ENCODE data around the gene DNAH6. TPM values are rescaled to one million over a fixed set of nuclear protein-coding genes. Genes with fewer than 3 reads are reported as not detected.
A peak's percentile ranks its signal among the peaks of the same experiment; 100 is the strongest.
"Not testable (repeated sequence)": the region's sequence is repeated elsewhere in the genome, so short reads cannot be mapped to it uniquely, and the experiment has no call there.

The DNAH6 gene
- total RNA-seq, 2 experiments from 2014 or later: 1.1 to 1.3 TPM

DNA sequence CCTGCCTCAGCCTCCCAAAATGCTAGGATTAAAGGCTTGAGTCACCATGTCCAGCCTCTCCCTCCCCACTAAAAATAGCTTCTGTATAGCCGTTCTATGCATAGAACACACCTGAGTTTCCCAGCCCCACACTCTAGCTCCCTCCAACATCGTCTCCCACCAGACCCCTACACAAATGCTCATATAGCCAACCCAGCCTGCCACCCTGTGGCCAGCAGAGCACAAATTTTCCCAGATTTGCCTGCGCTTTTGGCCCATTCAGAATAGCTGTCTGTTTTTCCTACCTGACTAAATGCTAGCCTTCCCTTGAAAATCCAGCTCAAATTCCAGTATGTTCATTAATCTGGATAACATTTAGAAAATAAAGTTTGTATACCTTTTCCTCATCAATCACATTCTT, 341.8 kb downstream of the DNAH6 start:
- peaks cover 3% of the 10 kb centered on the region for H3K9me3 Mint-ChIP-seq (ENCODE audit: low read depth)
- no peaks in the 10 kb centered on the region for H3K27me3 Mint-ChIP-seq
- H3K4me1 Mint-ChIP-seq: peaks cover 92% of the 10 kb centered on the region
- intact Hi-C loops (cut with DNase I, micrococcal nuclease): loop anchor here (5.0 to 10.0 kb wide), 5 partner anchors 41 to 341 kb away; partner anchors contain the start of gene DNAH6 (in 1 of the 2)
- H3K4me3 Mint-ChIP-seq: no peak overlapping the region
- ChIA-PET CTCF (interaction anchor here (0.6 to 2.0 kb wide), 10 partner anchors 9 to 361 kb away, joined by 3 to 7 read pairs (median 4); no protein-coding TSS in a partner anchor), POLR2A (interaction anchor here (0.6 to 2.2 kb wide), 2 partner anchors 9 to 12 kb away, joined by 4 to 8 read pairs; no protein-coding TSS in a partner anchor)
- H3K36me3 Mint-ChIP-seq (ENCODE audit: low read depth): peaks cover 43% of the 10 kb centered on the region
- peak overlapping the region; percentile 79 for H3K27ac Mint-ChIP-seq
- no peak for ATAC-seq
- no peak for DNase-seq

DNA sequence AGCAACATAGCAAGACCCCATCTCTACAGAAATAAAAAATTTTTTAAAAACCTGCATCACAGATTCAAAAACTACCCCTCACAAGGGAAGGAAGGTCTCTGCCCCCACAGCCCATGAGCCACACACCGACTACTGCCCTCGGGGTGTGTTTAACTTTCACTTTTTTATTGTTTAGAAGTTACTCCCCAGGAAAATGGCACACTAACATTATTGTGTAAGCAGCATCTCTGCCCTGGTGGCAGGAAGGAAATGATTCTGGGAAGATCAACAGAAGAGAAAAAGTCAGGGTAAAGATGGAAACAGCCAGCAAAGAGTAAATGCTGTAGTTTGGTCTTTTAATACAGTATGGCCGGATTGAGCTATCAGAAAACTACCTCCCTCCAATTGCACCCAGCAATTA, 342.6 kb downstream of the DNAH6 start:
- intact Hi-C loops (cut with DNase I, micrococcal nuclease): loop anchor here (5.0 to 10.0 kb wide), 5 partner anchors 42 to 342 kb away; partner anchors contain the start of gene DNAH6 (in 1 of the 2)
- CTCF ChIA-PET: interaction anchor here (1.5 to 2.0 kb wide), 3 partner anchors 10 to 362 kb away, joined by 5 to 7 read pairs (median 6); no protein-coding TSS in a partner anchor

GRCh38 chr2:84861539-84861938, 345.2 kb downstream of the DNAH6 start:
- ChIA-PET POLR2A (interaction anchor here (0.9 to 1.5 kb wide), 2 partner anchors 15 to 85 kb away, joined by 3 to 4 read pairs; no protein-coding TSS in a partner anchor), CTCF (interaction anchor here (0.6 to 2.4 kb wide), 7 partner anchors 10 to 910 kb away, joined by 3 to 8 read pairs (median 3); no protein-coding TSS in a partner anchor)
- H3K4me3 Mint-ChIP-seq: no peak overlapping the region
- no peak for DNase-seq
- intact Hi-C loops (cut with DNase I, micrococcal nuclease): loop anchor here in 1 of 2 experiments (5.0 kb wide), 1 partner anchor 229 kb away; no protein-coding TSS in a partner anchor
- H3K36me3 Mint-ChIP-seq (ENCODE audit: low read depth): peaks cover 26% of the 10 kb centered on the region
- H3K27me3 Mint-ChIP-seq: no peaks in the 10 kb centered on the region
- peaks cover 94% of the 10 kb centered on the region for H3K4me1 Mint-ChIP-seq
- H3K27ac Mint-ChIP-seq: peak overlapping the region; percentile 49
- H3K9me3 Mint-ChIP-seq (ENCODE audit: low read depth): no peaks in the 10 kb centered on the region
- no peak for ATAC-seq

More for the DNA sequence above, 342.6 kb downstream of the DNAH6 start:
- Mint-ChIP-seq H3K36me3 (ENCODE audit: low read depth) (peaks cover 38% of the 10 kb centered on the region), H3K4me1 (peaks cover 94% of the 10 kb centered on the region), H3K4me3 (peak overlapping the region; percentile 45), H3K27me3 (no peaks in the 10 kb centered on the region), H3K9me3 (ENCODE audit: low read depth) (no peaks in the 10 kb centered on the region), H3K27ac (peak overlapping the region; percentile 79)
- POLR2A ChIA-PET: no interaction called here
- ATAC-seq (no peak), DNase-seq (no peak)

- DNase-seq: no peak
- Mint-ChIP-seq H3K4me1 (peaks cover 94% of the 10 kb centered on the region), H3K27ac (peak overlapping the region; percentile 49), H3K9me3 (ENCODE audit: low read depth) (no peaks in the 10 kb centered on the region), H3K27me3 (no peaks in the 10 kb centered on the region), H3K36me3 (ENCODE audit: low read depth) (peaks cover 24% of the 10 kb centered on the region), H3K4me3 (no peak overlapping the region)
- intact Hi-C loops (cut with DNase I, micrococcal nuclease): loop anchor here in 1 of 2 experiments (5.0 kb wide), 1 partner anchor 230 kb away; no protein-coding TSS in a partner anchor
- POLR2A ChIA-PET: interaction anchor here (0.9 to 1.5 kb wide), 2 partner anchors 16 to 84 kb away, joined by 3 to 4 read pairs; no protein-coding TSS in a partner anchor
- ATAC-seq: no peak
- CTCF ChIA-PET: interaction anchor here (0.6 to 2.4 kb wide), 9 partner anchors 10 to 141 kb away, joined by 3 to 8 read pairs (median 3); no protein-coding TSS in a partner anchor
Measured at GRCh38 chr2:84862006-84862405, 345.7 kb downstream of the DNAH6 start.

DNA sequence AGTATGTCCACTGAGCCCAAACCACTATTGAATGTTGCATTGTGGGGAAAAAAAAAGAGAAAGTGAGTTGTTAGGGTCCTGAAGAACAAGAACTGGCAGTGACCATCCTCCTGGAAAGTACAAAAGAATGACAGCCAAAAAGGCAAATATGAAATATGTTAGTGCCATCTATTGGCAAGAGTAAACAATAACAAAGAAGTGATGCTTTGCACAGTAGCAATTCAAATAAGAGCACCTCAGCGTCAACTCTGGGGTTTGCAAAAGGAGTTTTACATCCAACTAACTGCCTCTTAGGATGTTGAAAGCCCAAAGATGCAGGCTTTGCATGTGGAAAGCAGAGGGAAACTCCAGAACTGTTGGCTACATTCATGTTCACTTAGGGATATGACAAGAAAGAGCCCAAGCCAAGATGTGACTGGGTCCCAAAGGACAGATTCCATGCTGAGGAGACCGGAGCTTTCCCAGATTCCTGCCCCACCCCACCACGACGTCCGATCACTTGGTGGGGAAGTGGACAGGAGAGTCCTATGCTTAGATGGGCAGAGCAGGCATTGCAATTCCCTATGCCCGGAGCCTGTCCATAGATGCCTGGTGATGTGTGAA, 349.0 kb downstream of the DNAH6 start:
- intact Hi-C loops (cut with DNase I, micrococcal nuclease): loop anchor here (1.0 to 2.0 kb wide), 3 partner anchors 124 to 370 kb away; no protein-coding TSS in a partner anchor
- ChIA-PET CTCF (interaction anchor here (0.6 to 1.2 kb wide), 9 partner anchors 11 to 284 kb away, joined by 3 to 5 read pairs (median 3); no protein-coding TSS in a partner anchor), POLR2A (no interaction called here)
- DNase-seq (no peak), ATAC-seq (peak; percentile 46)
- H3K4me1 Mint-ChIP-seq: peaks cover 82% of the 10 kb centered on the region
- peaks cover 32% of the 10 kb centered on the region for H3K36me3 Mint-ChIP-seq (ENCODE audit: low read depth)
- H3K27me3 Mint-ChIP-seq: no peaks in the 10 kb centered on the region
- H3K9me3 Mint-ChIP-seq (ENCODE audit: low read depth): peaks cover 2% of the 10 kb centered on the region
- no peak overlapping the region for H3K4me3 Mint-ChIP-seq
- H3K27ac Mint-ChIP-seq: peak overlapping the region; percentile 70

DNA sequence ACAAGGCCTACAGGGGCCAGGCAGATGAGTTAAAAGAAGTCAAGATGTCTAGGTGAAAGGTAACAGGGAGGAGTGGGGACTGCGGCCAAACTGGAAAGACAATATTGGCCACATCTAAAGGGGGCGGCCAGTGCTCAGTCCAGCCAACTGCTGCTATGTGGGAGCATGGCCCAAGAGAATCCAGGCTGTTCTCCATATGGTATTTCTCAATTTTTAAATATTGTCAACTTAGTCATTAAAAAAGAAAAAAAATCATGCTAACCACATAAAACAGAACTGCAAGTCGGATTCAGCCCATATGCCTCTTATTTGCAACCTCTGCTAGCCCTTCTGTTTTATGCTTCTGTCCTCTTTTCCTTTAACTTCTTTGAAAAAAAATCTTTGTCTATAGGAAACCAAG, 349.8 kb downstream of the DNAH6 start:
- Mint-ChIP-seq H3K9me3 (ENCODE audit: low read depth) (peaks cover 2% of the 10 kb centered on the region), H3K4me3 (no peak overlapping the region), H3K36me3 (ENCODE audit: low read depth) (peaks cover 37% of the 10 kb centered on the region), H3K27ac (peak overlapping the region; percentile 21), H3K4me1 (peaks cover 83% of the 10 kb centered on the region), H3K27me3 (no peaks in the 10 kb centered on the region)
- DNase-seq (no peak), ATAC-seq (no peak)
- ChIA-PET CTCF (interaction anchor here (1.0 to 1.1 kb wide), 3 partner anchors 60 to 285 kb away, joined by 3 to 4 read pairs (median 3); no protein-coding TSS in a partner anchor), POLR2A (no interaction called here)
- intact Hi-C loops (cut with DNase I, micrococcal nuclease): no loop called here

GRCh38 chr2:84868327-84868726, 352.0 kb downstream of the DNAH6 start:
- intact Hi-C loops (cut with DNase I, micrococcal nuclease); POLR2A ChIA-PET; ATAC-seq; H3K27me3 Mint-ChIP-seq; DNase-seq; H3K27ac Mint-ChIP-seq; H3K4me3 Mint-ChIP-seq; H3K9me3 Mint-ChIP-seq (ENCODE audit: low read depth): not testable (repeated sequence)
- peaks cover 78% of the 10 kb centered on the region for H3K4me1 Mint-ChIP-seq
- H3K36me3 Mint-ChIP-seq (ENCODE audit: low read depth): peaks cover 32% of the 10 kb centered on the region
- CTCF ChIA-PET: interaction anchor here (0.6 to 4.4 kb wide), 4 partner anchors 11 to 62 kb away, joined by 3 to 25 read pairs (median 5); no protein-coding TSS in a partner anchor

Other genes with a start within 250 kb of the DNAH6 start
- 10 to 100 TPM; 60.7 to 68.9 TPM for gene SUCLG1, start 57.2 kb upstream of the DNAH6 start, total RNA-seq